Measurements from ENCODE around the gene PLET1. TPM values are rescaled to one million over a fixed set of nuclear protein-coding genes. Genes with fewer than 3 reads are reported as not detected.
A peak's percentile ranks its signal among the peaks of the same experiment; 100 is the strongest.

PLET1 gene
- total RNA-seq, 1 donor = not detected

DNA sequence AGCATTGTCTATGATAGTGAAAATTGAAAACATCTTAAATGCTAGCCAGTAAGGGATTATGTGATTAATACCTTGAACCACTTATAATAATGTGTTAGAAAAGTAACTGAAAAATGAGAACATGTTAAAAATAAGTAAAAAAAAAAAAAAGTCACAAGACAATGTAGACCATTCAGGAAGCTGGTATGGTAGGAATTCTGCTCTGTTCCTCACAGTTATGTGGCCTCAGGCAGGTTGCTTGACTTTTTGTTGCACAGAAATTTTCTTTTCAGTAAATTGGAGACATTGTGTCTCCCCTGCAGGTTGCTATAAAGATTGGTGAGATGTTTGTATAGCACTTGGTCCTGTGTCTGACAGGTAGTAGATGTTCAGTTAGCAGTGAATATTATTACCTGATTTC is 17.3 kb upstream of the PLET1 start:
- TF ChIP-seq, protein P1, sequence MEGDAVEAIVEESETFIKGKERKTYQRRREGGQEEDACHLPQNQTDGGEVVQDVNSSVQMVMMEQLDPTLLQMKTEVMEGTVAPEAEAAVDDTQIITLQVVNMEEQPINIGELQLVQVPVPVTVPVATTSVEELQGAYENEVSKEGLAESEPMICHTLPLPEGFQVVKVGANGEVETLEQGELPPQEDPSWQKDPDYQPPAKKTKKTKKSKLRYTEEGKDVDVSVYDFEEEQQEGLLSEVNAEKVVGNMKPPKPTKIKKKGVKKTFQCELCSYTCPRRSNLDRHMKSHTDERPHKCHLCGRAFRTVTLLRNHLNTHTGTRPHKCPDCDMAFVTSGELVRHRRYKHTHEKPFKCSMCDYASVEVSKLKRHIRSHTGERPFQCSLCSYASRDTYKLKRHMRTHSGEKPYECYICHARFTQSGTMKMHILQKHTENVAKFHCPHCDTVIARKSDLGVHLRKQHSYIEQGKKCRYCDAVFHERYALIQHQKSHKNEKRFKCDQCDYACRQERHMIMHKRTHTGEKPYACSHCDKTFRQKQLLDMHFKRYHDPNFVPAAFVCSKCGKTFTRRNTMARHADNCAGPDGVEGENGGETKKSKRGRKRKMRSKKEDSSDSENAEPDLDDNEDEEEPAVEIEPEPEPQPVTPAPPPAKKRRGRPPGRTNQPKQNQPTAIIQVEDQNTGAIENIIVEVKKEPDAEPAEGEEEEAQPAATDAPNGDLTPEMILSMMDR (IDR thresholded peaks at IDR 0.05; ENCODE audit: insufficient read depth, low read length) = no peak
- no peak overlapping the region for H3K4me3 ChIP-seq (ENCODE audit: low read depth, low read length)
- DNase-seq (ENCODE audit: low read depth) = peak; percentile 33

DNA sequence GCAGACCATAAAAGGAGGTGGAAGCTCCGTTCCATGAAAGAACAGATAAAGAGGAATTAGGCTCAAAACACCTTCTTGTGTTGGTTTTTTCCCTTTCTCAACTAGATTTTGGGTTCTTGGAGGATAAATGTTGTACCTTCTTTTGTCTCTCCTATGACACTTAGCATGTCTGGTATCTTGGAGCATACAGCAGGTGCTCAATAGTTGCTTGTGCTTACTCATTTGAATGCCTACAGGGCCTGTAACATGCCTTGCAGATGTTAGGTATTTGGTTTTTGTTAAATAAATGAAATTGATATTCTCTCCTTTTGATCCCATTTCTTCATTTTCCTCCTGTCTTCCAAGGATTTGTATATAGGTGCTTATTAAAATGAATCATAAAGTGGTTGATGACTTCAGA is 16.4 kb upstream of the PLET1 start:
- TF ChIP-seq, protein P1 (IDR thresholded peaks at IDR 0.05; ENCODE audit: insufficient read depth, low read length) = no peak
- no peak overlapping the region for H3K4me3 ChIP-seq (ENCODE audit: low read depth, low read length)
- DNase-seq (ENCODE audit: low read depth) = no peak

DNA sequence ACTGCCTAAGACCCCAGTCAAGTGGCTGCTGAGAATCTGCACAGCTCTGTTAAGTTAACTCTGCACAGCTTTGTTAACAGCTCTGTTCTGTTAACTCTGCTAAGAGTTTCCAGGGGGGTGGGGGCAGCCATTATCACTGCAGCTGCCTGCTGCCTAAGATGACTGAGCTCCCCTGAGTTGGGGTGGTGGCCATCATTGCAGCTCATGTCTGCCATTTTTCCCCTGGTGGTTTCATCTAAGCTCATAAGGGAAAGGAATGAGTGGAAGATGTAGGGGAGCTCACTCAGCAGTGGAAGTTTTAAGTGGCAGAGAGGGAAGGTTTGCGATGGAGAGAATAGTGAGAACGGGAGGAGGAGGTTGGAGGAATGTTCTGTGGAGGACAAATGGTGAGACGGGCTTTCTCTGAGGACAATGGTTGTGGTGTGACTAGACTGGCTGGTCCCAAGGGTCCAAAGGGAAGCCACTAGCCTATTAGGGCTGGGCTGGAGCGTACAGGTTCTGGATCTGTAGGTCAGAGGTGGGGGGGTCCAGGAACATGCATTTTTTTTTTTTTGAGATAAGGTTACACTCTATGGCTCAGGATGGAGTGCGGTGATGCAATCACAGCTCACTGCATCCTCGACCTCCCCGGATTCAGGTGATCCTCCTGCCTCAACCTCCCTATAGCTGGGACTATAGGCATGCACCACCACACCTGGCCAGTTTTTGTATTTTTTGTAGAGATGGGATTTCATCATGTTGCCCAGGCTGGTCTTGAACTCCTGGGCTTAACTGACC is 13.5 kb upstream of the PLET1 start:
- H3K4me3 ChIP-seq (ENCODE audit: low read depth, low read length) = no peak overlapping the region
- TF ChIP-seq, protein P1 (IDR thresholded peaks at IDR 0.05; ENCODE audit: insufficient read depth, low read length) = no peak
- DNase-seq (ENCODE audit: low read depth) = no peak

DNA sequence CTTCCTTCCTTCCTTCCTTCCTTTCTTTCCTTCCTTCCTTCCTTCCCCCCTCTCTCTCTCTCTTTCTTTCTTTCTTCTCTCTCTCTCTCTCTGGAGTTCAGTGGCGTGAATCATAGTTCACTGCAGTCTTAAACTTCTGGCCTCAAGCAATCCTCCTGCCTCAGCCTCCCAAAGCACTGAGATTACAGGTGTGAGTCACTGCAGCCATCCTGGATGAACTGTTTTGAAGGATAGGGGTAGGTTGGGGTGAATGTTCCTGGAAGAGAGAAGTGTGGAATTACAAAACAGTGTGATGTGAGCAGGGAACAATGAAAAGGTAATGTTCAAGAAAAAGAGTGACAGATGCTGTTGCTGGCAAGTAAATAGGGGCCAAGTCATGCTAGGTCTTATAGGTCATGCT is 12.4 kb upstream of the PLET1 start:
- TF ChIP-seq, protein P1 (IDR thresholded peaks at IDR 0.05; ENCODE audit: insufficient read depth, low read length) = no peak
- H3K4me3 ChIP-seq (ENCODE audit: low read depth, low read length) = no peak overlapping the region
- no peak for DNase-seq (ENCODE audit: low read depth)

DNA sequence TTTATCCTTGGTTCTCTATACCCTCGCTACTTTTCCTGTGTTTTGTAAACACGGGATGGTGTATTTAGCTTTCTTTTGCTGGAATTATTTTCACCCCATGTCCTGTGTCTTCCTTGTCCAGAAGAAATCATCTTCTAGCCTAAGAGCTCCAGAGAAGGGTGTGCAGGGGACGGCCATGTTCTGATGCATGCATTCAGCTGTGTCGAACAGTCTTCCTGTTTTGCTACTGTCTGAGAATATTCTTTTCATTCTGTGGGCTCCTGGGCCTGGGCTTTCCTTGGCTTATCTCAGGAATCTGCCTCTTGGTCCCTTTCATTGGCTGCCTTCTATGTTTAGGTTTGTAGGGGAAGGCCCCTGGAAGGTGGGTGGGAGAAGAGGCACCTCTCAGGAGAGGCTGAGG is 10.6 kb upstream of the PLET1 start:
- TF ChIP-seq, protein P1 (IDR thresholded peaks at IDR 0.05; ENCODE audit: insufficient read depth, low read length) = no peak
- H3K4me3 ChIP-seq (ENCODE audit: low read depth, low read length) = no peak overlapping the region
- DNase-seq (ENCODE audit: low read depth) = no peak

DNA sequence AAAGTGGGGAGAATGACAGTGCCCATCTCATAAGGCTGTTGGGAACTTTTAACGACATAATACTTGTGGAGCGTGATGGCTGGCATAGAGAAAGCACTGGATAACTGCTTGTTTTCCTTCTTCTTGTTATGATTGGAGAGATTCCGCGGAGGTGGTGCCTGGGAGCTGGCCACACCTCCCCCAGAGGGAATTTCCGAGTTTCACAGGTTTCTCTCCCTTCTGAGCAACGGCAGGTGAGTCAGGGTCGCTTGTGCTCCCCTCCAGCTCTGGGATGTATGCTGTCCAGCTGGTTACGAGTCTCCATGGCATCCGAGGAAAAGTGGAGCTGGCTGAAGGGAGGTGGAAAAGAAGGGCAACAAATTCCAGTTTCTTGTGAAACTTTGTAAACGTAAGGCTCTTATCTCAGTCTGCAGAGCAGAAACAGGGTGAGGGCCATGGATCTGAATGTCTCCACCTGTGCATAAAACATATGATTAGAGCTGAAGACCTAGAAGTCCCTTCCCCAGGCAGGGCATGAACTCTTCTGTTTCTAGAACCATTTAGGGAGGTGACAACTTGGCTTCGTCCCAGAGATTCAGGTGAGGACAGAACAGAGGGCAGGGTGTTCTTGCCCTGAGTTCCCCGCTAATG is 10.0 kb upstream of the PLET1 start:
- H3K4me3 ChIP-seq (ENCODE audit: low read depth, low read length) = no peak overlapping the region
- no peak for DNase-seq (ENCODE audit: low read depth)
- TF ChIP-seq, protein P1 (IDR thresholded peaks at IDR 0.05; ENCODE audit: insufficient read depth, low read length) = no peak

Measured in fibroblast of the aortic adventitia (primary cell).